ENCODE measurements around the gene ADAMTS9. TPM values are rescaled to one million over a fixed set of nuclear protein-coding genes. Genes with fewer than 3 reads are reported as not detected.

ADAMTS9 gene
- total RNA-seq, 1 experiment from 2014 or later: 0.46 TPM

GRCh38 chr3:64600246-64600950 is 87.4 kb downstream of the ADAMTS9 start:
- Histone ChIP-seq H4K8ac (replicated peaks; ENCODE audit: insufficient read length, low read depth, low read length) (no peak overlapping the region), H3K18ac (ENCODE audit: insufficient read length, low read depth, low read length) (no peak overlapping the region), H3K4ac (ENCODE audit: low read depth, low read length) (no peak overlapping the region), H3K4me2 (ENCODE audit: insufficient read depth, insufficient read length, low read length) (no peak overlapping the region), H3K4me1 (ENCODE audit: insufficient read depth, low read length) (no peaks in the 10 kb centered on the region), H3K79me1 (ENCODE audit: insufficient read depth, low read depth, low read length, poor library complexity, severe bottlenecking) (no peaks in the 10 kb centered on the region), H4K5ac (ENCODE audit: insufficient read length, low read depth, low read length) (no peak overlapping the region), H2BK12ac (ENCODE audit: insufficient read length, low read depth, low read length) (no peak overlapping the region), H2BK20ac (ENCODE audit: low read depth, low read length, poor library complexity, severe bottlenecking) (no peak overlapping the region), H3K14ac (ENCODE audit: insufficient read depth, low read length) (no peak overlapping the region), H3K9ac (ENCODE audit: extremely low read depth, insufficient read length, low read length) (no peak overlapping the region), H2AK5ac (ENCODE audit: insufficient read length, low read length) (no peak overlapping the region), H4K20me1 (ENCODE audit: control insufficient read depth, insufficient read depth, insufficient read length) (no peaks in the 10 kb centered on the region), H3K79me2 (ENCODE audit: insufficient read depth, low read length) (no peaks in the 10 kb centered on the region), H2BK15ac (ENCODE audit: low read depth, low read length) (no peak overlapping the region), H4K91ac (ENCODE audit: insufficient read length, low read depth, low read length) (no peak overlapping the region), H3T11ph (ENCODE audit: low read length) (no peak overlapping the region), H2BK120ac (ENCODE audit: low read depth, low read length, poor library complexity, severe bottlenecking) (no peak overlapping the region), H3K27ac (ENCODE audit: insufficient read length, low read depth, low read length) (no peak overlapping the region), H2AFZ (ENCODE audit: low read length) (no peak overlapping the region), H3K56ac (ENCODE audit: insufficient read length, low read depth, low read length) (no peak overlapping the region), H3K23ac (ENCODE audit: insufficient read length, low read depth, low read length) (no peak overlapping the region), H3K23me2 (ENCODE audit: insufficient read length, low read depth, low read length, poor library complexity, severe bottlenecking) (no peaks in the 10 kb centered on the region), H2BK5ac (ENCODE audit: insufficient read length, low read length) (no peak overlapping the region), H3K27me3 (ENCODE audit: insufficient read depth, low read length) (no peaks in the 10 kb centered on the region), H3K9me3 (ENCODE audit: control insufficient read depth, low read depth, low read length) (no peaks in the 10 kb centered on the region)
- Mint-ChIP-seq H3K27ac (no peak overlapping the region), H3K4me3 (no peak overlapping the region), H3K36me3 (ENCODE audit: insufficient read depth in 1 of 3, low read depth in 3 of 3) (no peaks in the 10 kb centered on the region), H3K27me3 (ENCODE audit: low read depth) (peaks cover 1% of the 10 kb centered on the region), H3K4me1 (peaks cover 0 to 6% of the 10 kb centered on the region in 2 experiments; a peak in 2 of 4 replicates), H3K9me3 (no peaks in the 10 kb centered on the region)
- no CpG with 5 or more reads among the region's 9 CpGs for WGBS (ENCODE audit: extremely low coverage, insufficient read length, low lambda C conversion rate)
- DNase-seq: no peak
- TF ChIP-seq, protein P1, sequence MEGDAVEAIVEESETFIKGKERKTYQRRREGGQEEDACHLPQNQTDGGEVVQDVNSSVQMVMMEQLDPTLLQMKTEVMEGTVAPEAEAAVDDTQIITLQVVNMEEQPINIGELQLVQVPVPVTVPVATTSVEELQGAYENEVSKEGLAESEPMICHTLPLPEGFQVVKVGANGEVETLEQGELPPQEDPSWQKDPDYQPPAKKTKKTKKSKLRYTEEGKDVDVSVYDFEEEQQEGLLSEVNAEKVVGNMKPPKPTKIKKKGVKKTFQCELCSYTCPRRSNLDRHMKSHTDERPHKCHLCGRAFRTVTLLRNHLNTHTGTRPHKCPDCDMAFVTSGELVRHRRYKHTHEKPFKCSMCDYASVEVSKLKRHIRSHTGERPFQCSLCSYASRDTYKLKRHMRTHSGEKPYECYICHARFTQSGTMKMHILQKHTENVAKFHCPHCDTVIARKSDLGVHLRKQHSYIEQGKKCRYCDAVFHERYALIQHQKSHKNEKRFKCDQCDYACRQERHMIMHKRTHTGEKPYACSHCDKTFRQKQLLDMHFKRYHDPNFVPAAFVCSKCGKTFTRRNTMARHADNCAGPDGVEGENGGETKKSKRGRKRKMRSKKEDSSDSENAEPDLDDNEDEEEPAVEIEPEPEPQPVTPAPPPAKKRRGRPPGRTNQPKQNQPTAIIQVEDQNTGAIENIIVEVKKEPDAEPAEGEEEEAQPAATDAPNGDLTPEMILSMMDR (conservative IDR thresholded peaks at IDR 0.05): no peak
